ENCODE data around the gene METTL24.
"Not testable (repeated sequence)": the region's sequence is repeated elsewhere in the genome, so short reads cannot be mapped to it uniquely, and the experiment has no call there.

METTL24 gene

DNA sequence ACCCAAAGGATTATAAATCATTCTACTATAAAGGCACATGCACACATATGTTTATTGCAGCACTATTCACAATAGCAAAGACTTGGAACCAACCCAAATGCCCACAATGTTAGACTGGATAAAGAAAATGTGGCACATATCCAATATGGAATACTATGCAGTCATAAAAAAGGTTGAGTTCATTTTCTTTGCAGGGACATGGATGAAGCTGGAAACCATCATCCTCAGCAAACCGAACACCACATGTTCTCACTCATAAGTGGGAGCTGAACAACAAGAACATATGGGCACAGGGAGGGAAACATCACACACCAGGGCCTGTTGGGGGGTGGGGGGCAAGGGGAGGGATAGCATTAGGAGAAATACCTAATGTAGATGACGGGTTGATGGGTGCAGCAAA lies 52.3 kb downstream of the METTL24 start:
- not testable (repeated sequence) for H3K9ac ChIP-seq (ENCODE audit: low read depth in 1 of 2, low read length in 2 of 2); H3K36me3 ChIP-seq (ENCODE audit: control insufficient read depth in 2 of 2, insufficient read depth in 2 of 2, low read length in 2 of 2); H3K27me3 ChIP-seq (ENCODE audit: control insufficient read depth in 2 of 2, insufficient read depth in 2 of 2, low read length in 2 of 2); H3K27ac ChIP-seq (ENCODE audit: low read depth in 2 of 2, low read length in 2 of 2); H3K4me1 ChIP-seq (ENCODE audit: control insufficient read depth in 2 of 2, insufficient read depth in 2 of 2, low read length in 2 of 2); H3K9me3 ChIP-seq (ENCODE audit: control insufficient read depth in 2 of 2, low read length in 2 of 2); H3K4me3 ChIP-seq (ENCODE audit: low read length in 2 of 2)

- H3K4me3 ChIP-seq (ENCODE audit: low read length in 2 of 2); H3K9me3 ChIP-seq (ENCODE audit: control insufficient read depth in 2 of 2, low read length in 2 of 2); H3K27ac ChIP-seq (ENCODE audit: low read depth in 2 of 2, low read length in 2 of 2); H3K9ac ChIP-seq (ENCODE audit: low read depth in 1 of 2, low read length in 2 of 2); H3K36me3 ChIP-seq (ENCODE audit: control insufficient read depth in 2 of 2, insufficient read depth in 2 of 2, low read length in 2 of 2); H3K4me1 ChIP-seq (ENCODE audit: control insufficient read depth in 2 of 2, insufficient read depth in 2 of 2, low read length in 2 of 2); H3K27me3 ChIP-seq (ENCODE audit: control insufficient read depth in 2 of 2, insufficient read depth in 2 of 2, low read length in 2 of 2): not testable (repeated sequence)
Measured at GRCh38 chr6:110303692-110304091, 54.5 kb downstream of the METTL24 start.

DNA sequence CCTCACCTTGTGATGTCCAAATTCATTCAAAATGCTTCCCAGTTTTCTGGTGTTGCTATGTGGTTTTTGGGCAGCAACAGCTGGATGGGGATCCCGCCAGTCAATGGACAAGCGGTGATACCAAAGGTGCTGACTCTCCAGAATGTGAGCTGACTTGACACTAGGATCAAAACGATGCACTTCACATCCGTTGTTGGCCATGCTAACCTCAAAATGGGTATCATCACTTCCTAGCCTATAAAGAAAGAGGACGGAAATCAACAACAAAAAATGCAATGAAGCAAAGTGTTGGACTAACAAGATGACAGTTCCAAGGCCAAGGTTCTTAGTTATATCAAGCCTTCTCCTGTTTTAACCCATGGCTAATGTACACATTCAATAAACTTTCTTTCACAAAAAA lies 59.2 kb downstream of the METTL24 start:
- H3K9ac ChIP-seq (ENCODE audit: low read depth in 1 of 2, low read length in 2 of 2) = no peak overlapping the region
- H3K4me3 ChIP-seq (ENCODE audit: low read length in 2 of 2) = no peak overlapping the region
- no peaks in the 10 kb centered on the region for H3K36me3 ChIP-seq (ENCODE audit: control insufficient read depth in 2 of 2, insufficient read depth in 2 of 2, low read length in 2 of 2)
- H3K9me3 ChIP-seq (ENCODE audit: control insufficient read depth in 2 of 2, low read length in 2 of 2) = no peaks in the 10 kb centered on the region
- no peaks in the 10 kb centered on the region for H3K27me3 ChIP-seq (ENCODE audit: control insufficient read depth in 2 of 2, insufficient read depth in 2 of 2, low read length in 2 of 2)
- no peaks in the 10 kb centered on the region for H3K4me1 ChIP-seq (ENCODE audit: control insufficient read depth in 2 of 2, insufficient read depth in 2 of 2, low read length in 2 of 2)
- no peak overlapping the region for H3K27ac ChIP-seq (ENCODE audit: low read depth in 2 of 2, low read length in 2 of 2)

GRCh38 chr6:110298411-110298810 lies 59.7 kb downstream of the METTL24 start:
- Histone ChIP-seq H3K9me3 (ENCODE audit: control insufficient read depth in 2 of 2, low read length in 2 of 2) (no peaks in the 10 kb centered on the region), H3K4me1 (ENCODE audit: control insufficient read depth in 2 of 2, insufficient read depth in 2 of 2, low read length in 2 of 2) (no peaks in the 10 kb centered on the region), H3K36me3 (ENCODE audit: control insufficient read depth in 2 of 2, insufficient read depth in 2 of 2, low read length in 2 of 2) (no peaks in the 10 kb centered on the region), H3K27ac (ENCODE audit: low read depth in 2 of 2, low read length in 2 of 2) (no peak overlapping the region), H3K27me3 (ENCODE audit: control insufficient read depth in 2 of 2, insufficient read depth in 2 of 2, low read length in 2 of 2) (no peaks in the 10 kb centered on the region), H3K9ac (ENCODE audit: low read depth in 1 of 2, low read length in 2 of 2) (no peak overlapping the region), H3K4me3 (ENCODE audit: low read length in 2 of 2) (no peak overlapping the region)

- Histone ChIP-seq H3K9ac (ENCODE audit: low read depth in 1 of 2, low read length in 2 of 2) (no peak overlapping the region), H3K36me3 (ENCODE audit: control insufficient read depth in 2 of 2, insufficient read depth in 2 of 2, low read length in 2 of 2) (no peaks in the 10 kb centered on the region), H3K9me3 (ENCODE audit: control insufficient read depth in 2 of 2, low read length in 2 of 2) (no peaks in the 10 kb centered on the region), H3K4me1 (ENCODE audit: control insufficient read depth in 2 of 2, insufficient read depth in 2 of 2, low read length in 2 of 2) (no peaks in the 10 kb centered on the region), H3K27me3 (ENCODE audit: control insufficient read depth in 2 of 2, insufficient read depth in 2 of 2, low read length in 2 of 2) (no peaks in the 10 kb centered on the region), H3K27ac (ENCODE audit: low read depth in 2 of 2, low read length in 2 of 2) (no peak overlapping the region), H3K4me3 (ENCODE audit: low read length in 2 of 2) (no peak overlapping the region)
Measured at GRCh38 chr6:110296241-110297025, 61.7 kb downstream of the METTL24 start.

GRCh38 chr6:110295451-110296165 lies 62.5 kb downstream of the METTL24 start:
- H3K36me3 ChIP-seq (ENCODE audit: control insufficient read depth in 2 of 2, insufficient read depth in 2 of 2, low read length in 2 of 2) = no peaks in the 10 kb centered on the region
- no peak overlapping the region for H3K4me3 ChIP-seq (ENCODE audit: low read length in 2 of 2)
- H3K9ac ChIP-seq (ENCODE audit: low read depth in 1 of 2, low read length in 2 of 2) = no peak overlapping the region
- H3K27me3 ChIP-seq (ENCODE audit: control insufficient read depth in 2 of 2, insufficient read depth in 2 of 2, low read length in 2 of 2) = no peaks in the 10 kb centered on the region
- H3K4me1 ChIP-seq (ENCODE audit: control insufficient read depth in 2 of 2, insufficient read depth in 2 of 2, low read length in 2 of 2) = no peaks in the 10 kb centered on the region
- no peak overlapping the region for H3K27ac ChIP-seq (ENCODE audit: low read depth in 2 of 2, low read length in 2 of 2)
- H3K9me3 ChIP-seq (ENCODE audit: control insufficient read depth in 2 of 2, low read length in 2 of 2) = no peaks in the 10 kb centered on the region

DNA sequence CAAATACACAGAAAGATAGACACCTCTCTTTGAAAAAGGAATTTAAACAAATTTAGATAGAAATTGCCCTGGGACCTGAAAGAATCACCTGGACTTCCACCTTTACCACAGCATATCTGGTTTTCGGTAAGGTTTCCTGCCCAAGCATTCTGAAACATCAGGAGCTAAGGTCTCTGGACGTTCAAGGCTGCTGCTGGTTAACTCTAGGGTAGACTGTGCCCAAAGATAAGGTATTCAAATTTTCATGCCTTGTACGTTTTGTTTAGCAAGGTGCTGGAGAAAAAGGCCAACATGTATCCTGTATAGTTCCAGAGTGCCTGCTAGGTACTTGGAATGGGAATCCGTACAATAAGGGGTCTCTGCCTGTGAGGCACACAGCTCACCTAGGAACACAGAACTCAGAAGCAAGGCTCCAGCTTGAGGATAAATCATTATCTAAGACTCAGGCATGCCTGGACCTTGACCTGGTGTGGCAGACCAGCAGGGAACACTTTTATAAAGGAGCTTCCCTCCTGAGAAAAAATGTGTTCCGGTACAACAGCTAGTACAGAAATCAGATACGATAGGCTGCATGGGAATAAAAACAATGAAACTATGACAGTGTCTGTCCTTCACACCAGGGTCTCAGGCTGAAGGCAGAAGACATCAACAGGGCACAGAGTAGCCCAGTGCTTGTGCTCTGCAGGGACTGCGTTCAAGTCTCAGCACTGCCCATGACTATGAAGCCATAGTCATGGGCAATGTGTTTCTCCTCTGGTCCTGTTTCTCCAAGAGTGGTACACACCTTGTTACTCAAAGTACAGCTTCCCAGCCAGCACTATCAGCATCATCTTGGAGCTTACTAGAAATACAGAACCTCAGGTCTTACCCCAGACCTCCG lies 70.4 kb downstream of the METTL24 start:
- Histone ChIP-seq H3K9me3 (ENCODE audit: control insufficient read depth in 2 of 2, low read length in 2 of 2) (no peaks in the 10 kb centered on the region), H3K27ac (ENCODE audit: low read depth in 2 of 2, low read length in 2 of 2) (peak overlapping the region; percentile 18 to 49), H3K9ac (ENCODE audit: low read depth in 1 of 2, low read length in 2 of 2) (no peak overlapping the region), H3K4me1 (ENCODE audit: control insufficient read depth in 2 of 2, insufficient read depth in 2 of 2, low read length in 2 of 2) (peaks cover 5 to 18% of the 10 kb centered on the region in 2 donors), H3K4me3 (ENCODE audit: low read length in 2 of 2) (peak overlapping the region in 1 of 2 donors; percentile 41), H3K27me3 (ENCODE audit: control insufficient read depth in 2 of 2, insufficient read depth in 2 of 2, low read length in 2 of 2) (no peaks in the 10 kb centered on the region), H3K36me3 (ENCODE audit: control insufficient read depth in 2 of 2, insufficient read depth in 2 of 2, low read length in 2 of 2) (no peaks in the 10 kb centered on the region)

- no peak overlapping the region for H3K9ac ChIP-seq (ENCODE audit: low read depth in 1 of 2, low read length in 2 of 2)
- no peaks in the 10 kb centered on the region for H3K27me3 ChIP-seq (ENCODE audit: control insufficient read depth in 2 of 2, insufficient read depth in 2 of 2, low read length in 2 of 2)
- no peak overlapping the region for H3K4me3 ChIP-seq (ENCODE audit: low read length in 2 of 2)
- peaks cover 5 to 18% of the 10 kb centered on the region in 2 donors for H3K4me1 ChIP-seq (ENCODE audit: control insufficient read depth in 2 of 2, insufficient read depth in 2 of 2, low read length in 2 of 2)
- H3K36me3 ChIP-seq (ENCODE audit: control insufficient read depth in 2 of 2, insufficient read depth in 2 of 2, low read length in 2 of 2) = no peaks in the 10 kb centered on the region
- no peaks in the 10 kb centered on the region for H3K9me3 ChIP-seq (ENCODE audit: control insufficient read depth in 2 of 2, low read length in 2 of 2)
- H3K27ac ChIP-seq (ENCODE audit: low read depth in 2 of 2, low read length in 2 of 2) = peak overlapping the region in 1 of 2 donors; percentile 40
Measured at GRCh38 chr6:110285306-110286060, 72.7 kb downstream of the METTL24 start.

GRCh38 chr6:110284855-110285254 lies 73.3 kb downstream of the METTL24 start:
- no peak overlapping the region for H3K4me3 ChIP-seq (ENCODE audit: low read length in 2 of 2)
- peaks cover 5 to 18% of the 10 kb centered on the region in 2 donors for H3K4me1 ChIP-seq (ENCODE audit: control insufficient read depth in 2 of 2, insufficient read depth in 2 of 2, low read length in 2 of 2)
- H3K9ac ChIP-seq (ENCODE audit: low read depth in 1 of 2, low read length in 2 of 2) = no peak overlapping the region
- H3K27ac ChIP-seq (ENCODE audit: low read depth in 2 of 2, low read length in 2 of 2) = peak overlapping the region in 1 of 2 donors; percentile 40
- no peaks in the 10 kb centered on the region for H3K9me3 ChIP-seq (ENCODE audit: control insufficient read depth in 2 of 2, low read length in 2 of 2)
- no peaks in the 10 kb centered on the region for H3K36me3 ChIP-seq (ENCODE audit: control insufficient read depth in 2 of 2, insufficient read depth in 2 of 2, low read length in 2 of 2)
- no peaks in the 10 kb centered on the region for H3K27me3 ChIP-seq (ENCODE audit: control insufficient read depth in 2 of 2, insufficient read depth in 2 of 2, low read length in 2 of 2)

All from mucosa of rectum (tissue), 2 donors.